B cell (primary cell): ENCODE measurements around the gene MAPT. TPM values are rescaled to one million over a fixed set of nuclear protein-coding genes. Genes with fewer than 3 reads are reported as not detected.

Source experiments
- ATAC-seq: fragments of 200-7000 bp; cut with Tn5 transposase; one replicate; pipeline ENCODE4 v1.10.0; 2021; ENCODE audit warnings: low read depth, mild to moderate bottlenecking, moderate number of reproducible peaks, moderate library complexity
- CTCF ChIA-PET: fragments of 350-600 bp; sonication (Branson Sonifier 250); formaldehyde crosslinking; loops from one replicate; lab custom pipeline; 2021; ENCODE audit warnings: antibody characterized with exemption, inconsistent platforms; lab: Charles Lee
- POLR2A ChIA-PET: fragments of 350-600 bp; sonication (Branson Sonifier 250); formaldehyde crosslinking; loops from one replicate; lab custom pipeline; 2021; ENCODE audit warnings: antibody characterized with exemption; lab: Charles Lee
- DNase-seq: peaks from one replicate; pipeline ENCODE4 v3.0.0; 2013
- H2AFZ ChIP-seq: 2 replicates; pipeline ENCODE4 v1.6.1; 2012; ENCODE audit warnings: mild to moderate bottlenecking, low read depth, low read length; ENCODE audit not compliant: insufficient read depth, poor library complexity, severe bottlenecking
- H3K27ac ChIP-seq, 2 donors: 1 replicate in 1 of 2; 2 replicates in 1 of 2; pipeline ENCODE4 v1.5.1; 2012 to 2013; ENCODE audit warnings: low read length in 2 of 2, mild to moderate bottlenecking in 2 of 2, moderate library complexity in 1 of 2
- H3K27me3 ChIP-seq, 4 experiments: fragments of 200-600 bp in 1 of 4; sonication (generic) in 1 of 4; replicated peaks in 1 of 4; 1 replicate in 2 of 4; 2 replicates in 2 of 4; pipeline versions ENCODE4 v1.6.1 to v1.7.0; 2013 to 2016; ENCODE audit warnings: low read length in 3 of 4, mild to moderate bottlenecking in 2 of 4, mixed read lengths in 1 of 4, moderate library complexity in 1 of 4; ENCODE audit not compliant: insufficient read depth in 4 of 4, control insufficient read depth in 3 of 4; ENCODE audit errors: control extremely low read depth in 1 of 4
- H3K36me3 ChIP-seq, 2 experiments: replicated peaks in 1 of 2; 1 replicate in 1 of 2; 2 replicates in 1 of 2; pipeline versions ENCODE4 v1.6.1 to v1.7.1; 2013; ENCODE audit warnings: low read length in 1 of 2; ENCODE audit not compliant: insufficient read depth in 2 of 2, control insufficient read depth in 1 of 2; ENCODE audit errors: control extremely low read depth in 1 of 2, extremely low read depth in 1 of 2
- H3K4me1 ChIP-seq, 2 donors: fragments of 200-600 bp in 1 of 2; sonication (generic) in 1 of 2; 1 replicate in 1 of 2; 2 replicates in 1 of 2; pipeline versions ENCODE4 v1.5.1 to v1.6.1; 2013 to 2017; ENCODE audit warnings: low read length in 2 of 2; ENCODE audit not compliant: control insufficient read depth in 2 of 2, insufficient read depth in 2 of 2
- H3K4me2 ChIP-seq: replicated peaks from 2 replicates; pipeline ENCODE3; 2012; ENCODE audit warnings: mild to moderate bottlenecking, low read depth, low read length; ENCODE audit not compliant: poor library complexity, severe bottlenecking
- H3K4me3 ChIP-seq, 5 experiments: fragments of 200-600 bp in 1 of 5; sonication (generic) in 1 of 5; 1 replicate in 3 of 5; 2 replicates in 2 of 5; pipeline versions ENCODE4 v1.5.1 to v1.7.0; 2011 to 2016; ENCODE audit warnings: low read length in 4 of 5, mild to moderate bottlenecking in 4 of 5, low read depth in 2 of 5, control low read depth in 1 of 5, moderate library complexity in 1 of 5; ENCODE audit not compliant: insufficient read depth in 1 of 5; ENCODE audit errors: control extremely low read depth in 1 of 5, extremely low read depth in 1 of 5
- H3K79me2 ChIP-seq: fragments of 200-600 bp; sonication (generic); one replicate; pipeline ENCODE4 v1.6.0; 2016; ENCODE audit warnings: low read length; ENCODE audit not compliant: control insufficient read depth, insufficient read depth
- H3K9ac ChIP-seq: fragments of 200-600 bp; sonication (generic); 2 replicates; pipeline ENCODE4 v1.6.1; 2017; ENCODE audit warnings: mild to moderate bottlenecking, low read length, moderate library complexity
- H3K9me3 ChIP-seq, 3 donors: one replicate each; pipeline versions ENCODE4 v1.6.1 to v1.7.1; 2013; ENCODE audit warnings: low read length in 2 of 3; ENCODE audit not compliant: control insufficient read depth in 2 of 3, insufficient read depth in 1 of 3; ENCODE audit errors: control extremely low read depth in 1 of 3
- H4K20me1 ChIP-seq: 2 replicates; pipeline ENCODE4 v1.6.0; 2012; ENCODE audit warnings: mild to moderate bottlenecking, low read length; ENCODE audit not compliant: insufficient read depth, control insufficient read depth, poor library complexity, severe bottlenecking
- H3K27ac Mint-ChIP-seq: one replicate; pipeline ENCODE4 v1.8.0; 2021; ENCODE audit warnings: mixed read lengths
- H3K27me3 Mint-ChIP-seq: one replicate; pipeline ENCODE4 v1.8.0; 2021; ENCODE audit warnings: mixed read lengths
- H3K4me1 Mint-ChIP-seq: one replicate; pipeline ENCODE4 v1.8.0; 2021; ENCODE audit warnings: mixed read lengths
- H3K4me3 Mint-ChIP-seq: one replicate; pipeline ENCODE4 v1.8.0; 2021; ENCODE audit warnings: mixed read lengths
- H3K9me3 Mint-ChIP-seq: one replicate; pipeline ENCODE4 v1.8.0; 2022; ENCODE audit warnings: mixed read lengths; ENCODE audit not compliant: insufficient read depth
- EZH2 ChIP-seq: IDR thresholded peaks from 2 replicates; pipeline ENCODE4 v1.6.1; 2012; ENCODE audit warnings: borderline replicate concordance, low read depth, mild to moderate bottlenecking, moderate library complexity, low read length; ENCODE audit not compliant: insufficient read depth, poor library complexity, severe bottlenecking
- WGBS: methylation state at CpG from one replicate; pipeline ENCODE4 v1.1.5; 2013; ENCODE audit warnings: missing lambda C conversion rate; ENCODE audit not compliant: insufficient coverage; 5-methylcytosine and 5-hydroxymethylcytosine counted together
- intact Hi-C: fragments of 100-400 bp; cut with micrococcal nuclease; formaldehyde crosslinking; loops from one replicate; pipeline ENCODE4 v1.10.0; 2022
- polyA plus RNA-seq: library from polyadenylated mRNA; depleted of rRNA; stranded (reverse); fragments of >200 nt; gene quantifications from 2 replicates; pipeline ENCODE4 v1.2.3, GENCODE V29; 2012
- total RNA-seq, 2 donors: library from RNA; stranded (reverse); fragments of 120-200 nt in 1 of 2; gene quantifications; 1 replicate in 1 of 2; 2 replicates in 1 of 2; pipeline versions ENCODE4 v1.2.3 to v1.2.4, GENCODE V29; 2013 to 2022
- TF ChIP-seq, protein P1 (sequence below): fragments of 200-600 bp; IDR thresholded peaks from one replicate; pipeline ENCODE4 v1.8.0; 2022; ENCODE audit warnings: antibody characterized with exemption, mild to moderate bottlenecking

The MAPT gene
- total and polyA plus RNA-seq, 2 donors (not counting 1 experiment from before 2014, with no cell fraction given) = 0.13 to 0.20 TPM

DNA sequence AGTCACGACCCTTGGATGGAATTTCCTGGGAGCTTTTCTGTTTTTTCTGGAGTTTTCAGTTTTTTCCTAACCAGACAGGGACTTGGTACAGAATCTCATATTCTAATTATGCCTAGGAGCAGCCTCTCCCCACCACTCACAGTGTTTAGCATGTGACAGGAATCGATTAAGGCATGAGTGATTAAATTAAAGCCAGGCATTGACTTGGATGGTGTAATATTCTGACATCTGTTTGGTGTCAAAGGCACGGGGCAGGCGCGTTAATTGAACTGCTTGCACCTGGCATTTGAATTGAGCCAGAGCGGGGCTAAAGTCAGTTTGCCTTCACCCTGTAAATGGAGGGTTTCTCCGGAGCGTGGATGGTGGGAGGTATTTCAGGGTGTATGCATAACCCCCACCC, 11.9 kb downstream of the MAPT start:
- intact Hi-C loops = no loop called here
- Histone ChIP-seq H3K9me3 (no peaks in the 10 kb centered on the region), H3K4me1 (no peaks in the 10 kb centered on the region), H3K4me2 (no peak overlapping the region), H3K79me2 (no peaks in the 10 kb centered on the region), H2AFZ (no peak overlapping the region), H3K4me3 (no peak overlapping the region), H3K27ac (no peak overlapping the region), H3K9ac (no peak overlapping the region), H3K36me3 (no peaks in the 10 kb centered on the region), H4K20me1 (no peaks in the 10 kb centered on the region), H3K27me3 (peaks cover 0 to 35% (median 11%) of the 10 kb centered on the region in 4 experiments)
- WGBS = 100% methylated on average over 4 of the region's 8 CpGs
- ChIA-PET POLR2A (interaction anchor here (0.6 kb wide), 1 partner anchor 1193 kb away, joined by 4 read pairs; no protein-coding TSS in a partner anchor), CTCF (interaction anchor here (0.9 kb wide), 1 partner anchor 43 kb away, joined by 3 read pairs; no protein-coding TSS in a partner anchor)
- TF ChIP-seq EZH2 = no peak
- TF ChIP-seq, protein P1, sequence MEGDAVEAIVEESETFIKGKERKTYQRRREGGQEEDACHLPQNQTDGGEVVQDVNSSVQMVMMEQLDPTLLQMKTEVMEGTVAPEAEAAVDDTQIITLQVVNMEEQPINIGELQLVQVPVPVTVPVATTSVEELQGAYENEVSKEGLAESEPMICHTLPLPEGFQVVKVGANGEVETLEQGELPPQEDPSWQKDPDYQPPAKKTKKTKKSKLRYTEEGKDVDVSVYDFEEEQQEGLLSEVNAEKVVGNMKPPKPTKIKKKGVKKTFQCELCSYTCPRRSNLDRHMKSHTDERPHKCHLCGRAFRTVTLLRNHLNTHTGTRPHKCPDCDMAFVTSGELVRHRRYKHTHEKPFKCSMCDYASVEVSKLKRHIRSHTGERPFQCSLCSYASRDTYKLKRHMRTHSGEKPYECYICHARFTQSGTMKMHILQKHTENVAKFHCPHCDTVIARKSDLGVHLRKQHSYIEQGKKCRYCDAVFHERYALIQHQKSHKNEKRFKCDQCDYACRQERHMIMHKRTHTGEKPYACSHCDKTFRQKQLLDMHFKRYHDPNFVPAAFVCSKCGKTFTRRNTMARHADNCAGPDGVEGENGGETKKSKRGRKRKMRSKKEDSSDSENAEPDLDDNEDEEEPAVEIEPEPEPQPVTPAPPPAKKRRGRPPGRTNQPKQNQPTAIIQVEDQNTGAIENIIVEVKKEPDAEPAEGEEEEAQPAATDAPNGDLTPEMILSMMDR = no peak
- H3K27ac Mint-ChIP-seq = no peak overlapping the region
- no peaks in the 10 kb centered on the region for H3K9me3 Mint-ChIP-seq
- H3K4me1 Mint-ChIP-seq = no peaks in the 10 kb centered on the region
- no peak for ATAC-seq
- no peak for DNase-seq
- H3K27me3 Mint-ChIP-seq = peaks cover 47% of the 10 kb centered on the region
- no peak overlapping the region for H3K4me3 Mint-ChIP-seq

DNA sequence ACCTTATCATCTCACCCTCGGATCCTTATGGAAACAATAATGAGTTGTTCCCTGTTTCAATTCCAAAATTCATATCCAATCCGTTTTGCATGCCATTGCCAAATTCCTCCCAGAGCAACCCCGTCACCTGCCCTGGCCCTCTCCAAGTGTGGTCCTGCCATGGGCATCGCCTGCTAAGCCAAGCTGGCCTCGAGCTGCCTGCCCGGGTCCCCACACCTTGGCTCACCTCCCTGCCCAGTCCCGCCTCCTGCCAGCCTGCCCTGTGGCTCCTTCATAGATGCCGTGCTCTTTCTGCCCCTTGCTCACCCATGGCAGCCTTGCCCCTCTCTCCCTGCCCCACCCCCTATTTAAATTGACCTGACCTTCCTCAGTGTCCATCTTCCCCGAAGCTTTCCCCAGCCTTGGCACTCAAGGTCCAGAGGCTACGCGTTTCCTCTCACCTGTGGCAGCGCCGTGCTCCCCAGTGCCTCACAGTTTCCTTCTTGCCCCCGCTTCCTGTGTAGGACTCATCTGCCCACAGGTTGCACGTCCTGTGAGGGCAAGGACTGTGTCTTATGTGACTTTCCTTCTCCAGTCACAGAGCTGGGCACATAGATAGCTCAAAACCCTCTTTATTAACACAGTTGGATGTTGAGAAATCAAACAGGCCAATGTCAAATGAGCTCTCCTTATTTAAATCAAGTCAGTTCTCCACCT, 12.7 kb downstream of the MAPT start:
- intact Hi-C loops = no loop called here
- DNase-seq (no peak), ATAC-seq (no peak)
- 86% methylated on average over 14 of the region's 15 CpGs for WGBS
- Mint-ChIP-seq H3K9me3 (no peaks in the 10 kb centered on the region), H3K4me3 (no peak overlapping the region), H3K27me3 (peaks cover 41% of the 10 kb centered on the region), H3K4me1 (no peaks in the 10 kb centered on the region), H3K27ac (no peak overlapping the region)
- TF ChIP-seq EZH2 = no peak
- TF ChIP-seq, protein P1 = no peak
- Histone ChIP-seq H3K9ac (no peak overlapping the region), H3K9me3 (no peaks in the 10 kb centered on the region), H3K36me3 (no peaks in the 10 kb centered on the region), H3K4me1 (no peaks in the 10 kb centered on the region), H2AFZ (no peak overlapping the region), H3K27me3 (peaks cover 0 to 33% (median 10%) of the 10 kb centered on the region in 4 experiments), H4K20me1 (no peaks in the 10 kb centered on the region), H3K4me3 (no peak overlapping the region), H3K27ac (no peak overlapping the region), H3K4me2 (no peak overlapping the region), H3K79me2 (no peaks in the 10 kb centered on the region)
- POLR2A ChIA-PET = no interaction called here
- CTCF ChIA-PET = no interaction called here
